GM12878 (cell line): ENCODE data around the gene VAV2. TPM values are rescaled to one million over a fixed set of nuclear protein-coding genes. Genes with fewer than 3 reads are reported as not detected.
A peak's percentile ranks its signal among the peaks of the same experiment; 100 is the strongest.

Experiments
- BRCA1 ChIP-seq: IDR thresholded peaks from 2 replicates; pipeline ENCODE4 v1.6.1; 2011; ENCODE audit warnings: low read depth, low read length, improper control_type of control experiment
- PML ChIP-seq: IDR thresholded peaks from 2 replicates; pipeline ENCODE4 v1.6.1; 2012; ENCODE audit warnings: low read length, inconsistent platforms
- POLR2A ChIP-seq: IDR thresholded peaks from 2 replicates; pipeline ENCODE4 v1.6.1; 2011; ENCODE audit warnings: low read depth, mild to moderate bottlenecking, low read length
- STAT1 ChIP-seq: fragments of 450-650 bp; conservative IDR thresholded peaks from 2 replicates; pipeline ENCODE4 v1.6.1; 2014; ENCODE audit warnings: antibody characterized with exemption, mild to moderate bottlenecking
- TCF12 ChIP-seq: IDR thresholded peaks from 2 replicates; pipeline ENCODE4 v1.6.1; 2011; ENCODE audit warnings: low read depth, mild to moderate bottlenecking, low read length
- ZNF207 ChIP-seq: fragments of 450-650 bp; IDR thresholded peaks from 2 replicates; pipeline ENCODE4 v1.6.1; 2014; ENCODE audit warnings: antibody characterized with exemption, mild to moderate bottlenecking, borderline replicate concordance
- polyA plus RNA-seq, 11 experiments: library from polyadenylated mRNA; depleted of rRNA in 4 of 11; unstranded in 6 of 11; stranded (reverse) in 5 of 11; fragments of >200 nt; fragmentation: Nextera tagmentation in 4 of 11; fragmentation: Illumina TruSeq in 1 of 11; extraction: Ambion mirVana in 4 of 11; extraction: Trizol in 1 of 11; gene quantifications; 1 replicate in 1 of 11; 2 replicates in 10 of 11; pipeline versions ENCODE4 v1.2.1 to v1.2.3, GENCODE V29; 2011 to 2016; ENCODE audit warnings: inconsistent platforms in 2 of 11, missing spikeins in 2 of 11, low read depth in 1 of 11
- total RNA-seq, 4 experiments: library from RNA; depleted of rRNA in 3 of 4; stranded (reverse); fragments of >200 nt in 3 of 4; fragmentation: Illumina TruSeq in 1 of 4; extraction: Trizol in 1 of 4; gene quantifications; 2 replicates each; pipeline versions ENCODE4 v1.2.1 to v1.2.3, GENCODE V29; 2013 to 2021
- TF ChIP-seq, protein P1 (sequence below): fragments of 150-350 bp; IDR thresholded peaks from 2 replicates; pipeline ENCODE4 v1.6.1; 2014; ENCODE audit warnings: mild to moderate bottlenecking, low read depth, low read length
- TF ChIP-seq, protein P2 (sequence below): IDR thresholded peaks from 2 replicates; pipeline ENCODE4 v1.6.1; 2011; ENCODE audit warnings: low read depth, mild to moderate bottlenecking, low read length, moderate library complexity, borderline replicate concordance; ENCODE audit errors: extremely low read depth
- TF ChIP-seq, protein P3 (sequence below): IDR thresholded peaks from 2 replicates; pipeline ENCODE4 v1.6.1; 2011; ENCODE audit warnings: borderline replicate concordance, low read depth, mild to moderate bottlenecking, moderate library complexity, low read length; ENCODE audit not compliant: insufficient read depth, poor library complexity, severe bottlenecking

VAV2 gene
- total and polyA plus RNA-seq, 10 of the 15 experiments (the other 5 are each of a cell fraction or from before 2014, with no cell fraction given): 0.13 to 43.9 (median 16.9) TPM

GRCh38 chr9:133791735-133792649, 200.1 kb downstream of the VAV2 start (continued):
- TF ChIP-seq ZNF207 (no peak), BRCA1 (no peak), STAT1 (no peak), TCF12 (no peak), POLR2A (peak; percentile 60), PML (no peak)
- TF ChIP-seq, protein P1, sequence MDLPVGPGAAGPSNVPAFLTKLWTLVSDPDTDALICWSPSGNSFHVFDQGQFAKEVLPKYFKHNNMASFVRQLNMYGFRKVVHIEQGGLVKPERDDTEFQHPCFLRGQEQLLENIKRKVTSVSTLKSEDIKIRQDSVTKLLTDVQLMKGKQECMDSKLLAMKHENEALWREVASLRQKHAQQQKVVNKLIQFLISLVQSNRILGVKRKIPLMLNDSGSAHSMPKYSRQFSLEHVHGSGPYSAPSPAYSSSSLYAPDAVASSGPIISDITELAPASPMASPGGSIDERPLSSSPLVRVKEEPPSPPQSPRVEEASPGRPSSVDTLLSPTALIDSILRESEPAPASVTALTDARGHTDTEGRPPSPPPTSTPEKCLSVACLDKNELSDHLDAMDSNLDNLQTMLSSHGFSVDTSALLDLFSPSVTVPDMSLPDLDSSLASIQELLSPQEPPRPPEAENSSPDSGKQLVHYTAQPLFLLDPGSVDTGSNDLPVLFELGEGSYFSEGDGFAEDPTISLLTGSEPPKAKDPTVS: no peak
- TF ChIP-seq, protein P2, sequence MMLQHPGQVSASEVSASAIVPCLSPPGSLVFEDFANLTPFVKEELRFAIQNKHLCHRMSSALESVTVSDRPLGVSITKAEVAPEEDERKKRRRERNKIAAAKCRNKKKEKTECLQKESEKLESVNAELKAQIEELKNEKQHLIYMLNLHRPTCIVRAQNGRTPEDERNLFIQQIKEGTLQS: no peak
- TF ChIP-seq, protein P3, sequence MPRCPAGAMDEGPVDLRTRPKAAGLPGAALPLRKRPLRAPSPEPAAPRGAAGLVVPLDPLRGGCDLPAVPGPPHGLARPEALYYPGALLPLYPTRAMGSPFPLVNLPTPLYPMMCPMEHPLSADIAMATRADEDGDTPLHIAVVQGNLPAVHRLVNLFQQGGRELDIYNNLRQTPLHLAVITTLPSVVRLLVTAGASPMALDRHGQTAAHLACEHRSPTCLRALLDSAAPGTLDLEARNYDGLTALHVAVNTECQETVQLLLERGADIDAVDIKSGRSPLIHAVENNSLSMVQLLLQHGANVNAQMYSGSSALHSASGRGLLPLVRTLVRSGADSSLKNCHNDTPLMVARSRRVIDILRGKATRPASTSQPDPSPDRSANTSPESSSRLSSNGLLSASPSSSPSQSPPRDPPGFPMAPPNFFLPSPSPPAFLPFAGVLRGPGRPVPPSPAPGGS: peak; percentile 97
